ENCODE data around the gene UBE3A.
"Not testable (repeated sequence)": the region's sequence is repeated elsewhere in the genome, so short reads cannot be mapped to it uniquely, and the experiment has no call there.

UBE3A gene

DNA sequence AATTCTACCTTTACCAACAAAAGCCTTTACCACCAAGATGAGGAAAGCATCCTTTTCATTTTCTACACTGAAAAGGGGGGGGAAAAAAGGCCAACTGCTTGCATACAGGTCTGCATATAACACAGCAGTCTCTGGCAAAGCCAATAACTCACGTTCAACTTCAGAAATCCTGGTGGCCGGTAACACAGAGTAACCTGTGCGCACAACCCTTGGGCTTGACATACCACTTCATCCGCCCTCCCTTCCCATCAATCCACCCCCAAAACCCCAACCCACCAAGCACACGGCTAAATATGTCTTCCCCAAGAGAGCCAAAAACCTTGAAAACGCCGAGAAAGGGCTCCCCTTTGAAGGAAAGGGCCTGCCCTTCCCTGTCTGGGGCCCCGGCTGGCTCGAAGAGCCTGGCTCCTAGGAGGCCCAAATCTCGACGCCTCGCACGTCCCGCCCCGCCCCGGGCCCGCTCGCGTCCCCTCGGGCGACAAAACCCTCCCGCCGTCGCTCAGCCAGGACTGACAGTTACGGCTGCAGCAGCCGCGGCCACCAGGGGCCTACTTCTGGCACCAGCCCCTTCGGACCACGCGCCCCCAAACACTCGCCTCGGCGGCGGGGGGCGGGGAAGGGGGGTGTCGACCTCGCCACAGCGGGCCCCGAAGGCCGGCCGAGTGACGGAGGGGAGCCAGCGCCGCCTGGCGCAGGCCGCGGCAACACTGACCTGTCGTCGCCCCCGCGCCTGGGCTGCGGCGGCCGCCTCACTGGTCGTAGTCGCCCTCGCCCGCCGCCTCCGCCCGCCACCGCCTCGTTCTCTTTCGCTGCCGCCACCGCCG lies 835 bp downstream of the UBE3A start:
- DNase-seq = peak; percentile 7 to 86 (median 85)

DNA sequence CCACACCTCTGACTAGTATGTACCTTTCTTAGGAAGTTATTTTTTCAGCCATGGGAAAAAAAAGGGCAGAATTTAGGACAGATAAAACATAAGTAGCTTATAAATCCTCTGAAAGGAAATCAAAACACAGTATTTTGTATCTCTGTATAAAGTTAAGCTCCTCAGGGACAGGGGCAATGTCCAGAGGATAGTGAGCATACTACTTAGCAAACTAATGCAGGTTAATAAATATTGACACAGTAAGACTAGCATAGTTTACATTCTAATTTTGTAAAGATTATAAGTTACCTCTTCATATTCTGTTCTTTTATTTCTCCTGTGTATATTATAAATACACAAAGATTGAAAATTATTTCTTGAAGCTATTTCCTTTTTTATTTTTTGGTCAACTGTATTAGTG lies 2.1 kb downstream of the UBE3A start:
- DNase-seq = no peak

DNA sequence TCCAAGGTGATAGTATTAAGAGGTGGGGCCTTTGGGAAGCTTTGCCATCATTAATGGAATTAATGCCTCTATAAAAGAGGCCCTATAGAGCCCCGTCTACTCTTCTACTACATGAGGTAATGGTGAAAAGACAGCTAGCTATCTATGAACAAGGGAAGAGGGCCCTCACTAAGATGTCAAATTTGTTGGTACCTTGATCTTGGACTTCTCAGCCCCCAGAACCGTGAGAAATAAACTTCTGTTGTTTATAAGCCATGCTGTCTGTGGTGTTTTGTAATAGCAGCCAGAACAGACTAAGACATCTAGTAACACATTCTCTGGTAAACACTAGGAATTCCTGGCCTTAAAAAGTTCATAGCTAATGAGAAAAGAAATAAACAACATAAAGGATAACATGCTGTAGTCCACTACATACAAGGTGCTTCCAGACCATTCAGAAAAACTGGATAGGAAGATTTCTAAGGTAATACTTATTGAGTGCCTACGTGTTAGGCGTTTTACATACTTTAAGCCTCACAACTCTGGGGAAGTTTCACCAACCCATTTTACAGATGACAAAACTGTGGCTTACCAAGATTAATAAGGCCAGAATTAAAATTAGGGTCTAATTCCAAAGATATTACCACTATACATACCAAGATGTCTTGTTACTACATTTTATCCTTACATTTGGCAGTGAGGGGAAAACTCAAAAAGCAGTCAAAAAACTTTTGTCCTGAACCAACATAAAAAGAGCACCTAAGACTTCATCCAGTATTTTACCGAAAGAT lies 3.2 kb downstream of the UBE3A start:
- DNase-seq = no peak

DNA sequence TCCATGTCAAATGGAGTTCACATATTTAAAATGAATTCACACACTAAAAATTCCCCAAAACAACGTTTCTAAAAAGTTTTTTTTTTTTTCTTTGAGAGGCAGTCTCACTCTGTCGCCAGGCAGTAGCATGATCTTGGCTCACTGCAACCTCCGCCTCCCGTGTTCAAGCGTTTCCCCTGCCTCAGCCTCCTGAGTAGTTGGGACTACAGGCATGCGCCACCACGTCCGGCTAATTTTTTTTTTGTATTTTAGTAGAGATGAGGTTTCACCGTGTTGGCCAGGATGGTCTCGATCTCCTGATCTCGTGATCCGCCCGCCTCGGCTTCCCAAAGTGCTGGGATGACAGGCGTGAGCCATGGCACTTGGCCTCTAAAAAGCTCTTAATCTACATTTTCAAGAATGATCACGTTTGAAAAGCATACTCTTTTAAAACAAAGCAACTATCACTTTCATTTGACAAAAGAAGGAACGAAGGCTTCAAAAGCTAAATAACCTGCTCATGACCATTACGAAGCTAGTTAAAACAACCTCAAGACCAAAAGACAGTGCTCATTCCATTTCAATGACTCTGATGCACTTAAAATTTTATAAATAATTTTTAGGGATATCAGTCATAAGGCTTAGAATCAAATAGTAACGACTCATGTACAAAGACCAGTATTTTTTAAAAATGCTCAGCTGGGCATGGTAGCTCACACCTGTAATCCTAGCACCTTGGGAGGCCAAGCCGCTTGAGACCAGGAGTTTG lies 5.5 kb downstream of the UBE3A start:
- no peak for DNase-seq

DNA sequence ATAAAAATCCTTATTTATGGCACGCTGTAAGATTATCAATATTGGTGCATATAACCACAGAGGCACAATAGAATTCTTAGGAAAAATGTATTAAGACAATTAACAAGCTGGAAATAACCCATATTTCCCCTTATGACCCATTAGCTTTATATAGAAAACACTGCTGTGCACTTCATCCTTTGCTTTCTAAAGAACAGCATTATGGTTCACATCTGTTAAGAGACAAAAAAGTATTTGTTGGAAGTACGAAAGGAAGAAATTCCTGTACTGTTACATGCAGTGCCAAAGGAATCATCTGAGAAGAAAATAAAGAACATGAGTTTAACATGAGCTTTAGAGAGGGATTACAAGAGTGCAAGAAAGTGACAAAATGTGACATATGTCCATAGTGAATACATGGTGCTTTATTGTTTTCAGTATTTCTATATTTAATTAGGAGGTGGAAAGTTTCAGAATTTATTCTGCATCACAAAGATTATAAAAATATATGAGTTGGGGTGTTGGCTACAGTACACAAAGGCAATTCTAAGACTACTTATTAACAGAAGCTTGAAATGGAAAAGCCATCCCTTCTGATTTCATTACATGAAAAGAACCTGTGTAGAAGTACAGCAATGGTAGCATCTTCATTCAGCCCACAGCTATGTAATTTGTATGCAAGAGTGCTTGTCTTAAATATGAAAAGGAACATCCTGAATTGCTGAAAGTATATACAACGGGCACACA lies 6.8 kb downstream of the UBE3A start:
- no peak for DNase-seq

DNA sequence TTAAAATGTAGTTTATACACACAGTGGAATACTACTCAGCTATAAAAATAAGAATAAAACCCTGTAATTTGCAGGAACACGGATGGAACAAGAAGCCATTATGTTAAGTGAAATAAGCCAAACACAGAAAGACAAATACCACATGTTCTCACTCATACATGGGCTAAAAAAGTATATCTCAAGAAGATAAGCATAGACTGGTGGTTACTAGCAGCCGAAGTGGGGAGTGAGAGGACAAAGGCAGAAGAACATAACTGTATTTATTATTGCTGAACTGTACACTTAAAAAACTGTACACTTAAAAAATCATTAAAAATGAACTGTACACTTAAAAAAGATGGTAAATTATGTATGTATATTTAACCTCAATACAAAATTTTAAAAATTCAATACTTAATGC lies 11.0 kb downstream of the UBE3A start:
- DNase-seq = no peak

DNA sequence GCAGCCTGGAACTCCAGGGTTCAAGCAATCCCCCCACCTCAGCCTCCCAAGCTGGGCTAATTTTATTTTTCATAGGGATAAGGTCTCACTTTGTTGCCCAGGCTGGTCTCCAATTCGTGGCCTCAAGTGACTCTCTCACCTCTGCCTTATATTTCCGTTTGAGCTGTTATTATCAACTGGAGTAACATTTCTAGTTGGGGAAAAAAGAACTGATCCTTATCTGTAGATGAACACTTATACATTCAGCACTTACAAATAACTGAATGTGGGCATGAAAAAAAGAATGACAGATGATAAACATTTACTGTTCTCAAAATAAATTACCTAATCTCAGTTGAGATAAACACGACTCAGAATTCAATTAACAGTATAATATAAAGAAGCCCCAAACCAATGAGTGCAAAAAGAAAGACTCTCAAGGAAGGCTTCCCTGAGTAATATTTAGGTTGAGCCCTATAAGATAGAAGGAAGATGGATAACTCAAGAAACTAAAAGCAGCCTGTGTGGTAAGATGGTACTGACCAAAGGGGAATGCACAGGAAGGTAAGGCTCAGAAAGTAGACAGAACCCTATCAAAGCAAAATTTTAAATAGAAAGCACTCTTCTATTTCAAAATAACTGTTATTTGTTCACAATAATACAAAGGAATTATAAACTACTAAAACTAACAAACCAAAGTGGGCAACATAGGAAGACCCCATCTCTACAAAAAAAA lies 11.8 kb downstream of the UBE3A start:
- DNase-seq = no peak

DNA sequence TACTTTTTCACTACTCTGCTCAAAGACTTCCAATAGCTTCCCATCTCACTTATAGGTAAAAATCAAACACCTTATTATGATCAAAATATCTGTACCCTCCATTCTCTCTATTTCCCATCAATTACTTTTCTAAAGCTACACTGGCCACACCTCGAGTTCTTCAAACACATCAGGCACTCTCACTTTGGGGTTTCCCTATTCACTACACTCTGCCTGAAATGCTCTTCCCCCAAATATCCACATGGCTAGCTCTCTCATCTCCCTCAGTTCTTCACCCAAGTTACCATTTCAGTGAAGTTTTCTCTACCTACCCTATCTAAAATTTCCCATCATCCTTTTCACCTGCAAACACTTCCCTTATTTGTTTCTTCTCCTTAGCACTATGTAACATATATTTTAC lies 14.8 kb downstream of the UBE3A start:
- DNase-seq = no peak

DNA sequence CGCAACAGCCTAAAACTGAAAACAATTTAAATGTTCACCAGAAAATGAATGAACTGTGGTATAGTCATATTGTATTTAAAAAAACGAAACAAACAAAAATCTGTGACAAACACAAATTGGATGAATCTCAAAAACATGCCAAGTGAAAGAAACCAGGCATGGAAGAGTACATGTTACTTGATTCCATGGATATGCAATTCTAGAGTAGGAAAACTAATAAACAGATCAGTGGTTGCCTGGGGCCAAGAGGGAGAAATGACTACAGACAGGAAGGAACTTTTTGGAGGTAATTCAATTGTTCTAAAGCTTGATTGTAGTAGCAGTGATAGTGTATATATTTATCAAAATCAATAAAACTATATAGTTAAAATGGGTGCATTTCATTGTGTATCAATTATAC lies 16.8 kb downstream of the UBE3A start:
- DNase-seq = no peak

DNA sequence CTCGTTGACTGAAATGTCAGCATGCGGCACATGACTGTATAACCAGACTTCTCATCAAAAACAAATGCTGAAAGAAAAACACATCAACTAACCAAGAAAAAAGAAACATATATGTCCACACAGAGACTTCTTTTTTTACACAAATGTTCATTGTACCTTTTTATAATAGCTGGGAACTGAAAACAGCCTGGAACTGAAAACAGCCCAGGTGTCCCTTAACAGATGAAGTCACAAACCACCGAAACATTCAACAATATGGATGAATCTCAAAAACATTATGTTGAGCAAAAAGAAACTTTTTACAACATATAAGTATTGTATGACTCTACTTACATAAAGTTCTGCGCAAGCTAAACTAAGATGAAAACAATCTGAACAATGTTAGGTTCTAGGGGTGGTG lies 20.6 kb downstream of the UBE3A start:
- DNase-seq = no peak

DNA sequence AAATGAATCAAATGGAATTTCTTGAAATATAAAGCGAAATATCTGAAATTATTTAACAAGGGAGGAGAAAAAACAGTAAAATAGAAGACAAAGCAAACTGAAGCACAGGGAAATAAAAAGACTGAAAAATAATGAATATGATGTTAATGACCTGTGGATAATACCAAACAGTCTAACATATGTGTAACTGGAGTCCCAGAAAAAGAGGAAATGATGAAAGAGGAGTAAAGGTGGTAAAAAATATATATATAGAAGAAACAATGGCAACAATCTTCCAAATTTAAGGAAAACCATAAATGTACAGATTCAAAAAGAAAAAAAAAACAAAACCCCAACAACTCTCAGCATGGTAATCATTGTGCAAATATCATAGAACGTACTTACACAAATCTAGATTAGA lies 21.2 kb downstream of the UBE3A start:
- DNase-seq = no peak

DNA sequence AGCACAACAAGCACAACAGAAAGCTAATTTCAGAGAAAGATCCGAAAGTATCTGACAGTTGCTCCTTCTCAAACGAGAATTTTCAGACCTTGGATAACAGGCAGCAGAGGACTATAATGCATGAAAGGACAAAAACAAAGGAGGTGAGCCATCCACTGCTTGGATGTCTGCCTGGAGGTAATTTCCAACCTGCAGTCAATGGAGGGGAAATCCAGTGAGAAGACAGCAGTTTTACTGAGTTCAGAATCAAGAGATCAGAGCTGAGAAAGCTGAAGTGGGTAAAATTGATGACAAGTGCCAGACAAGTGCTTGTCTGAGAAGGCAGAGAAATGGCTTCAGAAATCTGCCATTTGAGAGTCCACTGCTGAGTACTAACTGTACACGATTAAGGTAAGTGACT lies 22.1 kb downstream of the UBE3A start:
- DNase-seq = peak in 2 of 3 experiments; percentile 7 to 78

DNA sequence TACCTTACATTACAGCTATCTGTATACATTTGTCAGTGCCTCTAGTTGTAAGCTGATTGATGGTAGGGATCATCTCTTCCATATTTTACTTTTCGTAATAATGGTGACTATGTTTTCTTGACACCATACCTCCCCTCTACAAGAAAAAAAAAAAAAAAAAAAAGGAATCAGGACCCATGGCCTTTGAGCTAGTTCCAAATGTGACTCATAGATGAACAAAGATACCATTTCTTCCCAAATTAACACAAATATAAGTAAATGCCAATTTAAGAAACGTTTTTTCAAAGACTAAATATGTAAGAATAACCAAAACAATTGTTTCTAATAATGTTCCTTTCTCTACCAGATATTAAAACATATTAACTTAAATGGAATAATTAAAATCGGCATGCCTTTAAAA lies 23.1 kb downstream of the UBE3A start:
- no peak for DNase-seq

DNA sequence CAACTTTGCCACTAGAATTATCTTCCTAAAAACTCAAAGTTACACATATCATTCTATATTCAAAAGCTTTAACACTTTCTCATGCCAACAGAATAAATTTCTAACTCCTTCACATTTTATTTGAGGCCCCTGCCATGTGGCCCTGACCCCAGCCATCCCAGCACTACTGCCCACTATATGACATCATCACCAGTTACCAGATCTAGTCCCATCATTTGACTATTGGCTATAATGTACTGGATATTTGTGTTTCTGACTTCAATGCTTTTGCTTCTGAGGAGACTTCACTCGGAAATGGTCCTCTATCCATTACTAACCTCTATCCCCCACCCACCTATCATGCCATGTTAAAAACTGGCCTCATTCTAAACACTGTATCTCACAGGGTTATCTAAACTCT lies 23.6 kb downstream of the UBE3A start:
- no peak for DNase-seq

DNA sequence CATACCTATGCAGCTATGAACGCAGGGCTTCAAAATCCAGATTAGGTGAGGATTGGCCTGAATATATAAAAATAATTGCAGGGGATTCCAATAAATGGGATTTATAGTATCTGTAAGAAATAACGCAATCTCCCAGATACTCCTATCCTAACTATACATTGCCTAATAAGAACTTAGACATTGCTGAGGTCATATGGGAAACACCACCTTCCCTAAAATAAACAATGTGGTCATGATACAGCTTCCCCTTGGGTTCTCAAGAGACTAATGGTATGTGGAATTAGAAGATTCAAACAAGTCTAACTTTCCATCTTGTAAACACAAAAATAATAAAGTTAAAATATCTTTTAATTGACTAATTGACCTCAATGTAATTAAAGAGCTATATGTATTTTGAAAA lies 28.2 kb downstream of the UBE3A start:
- DNase-seq = no peak

DNA sequence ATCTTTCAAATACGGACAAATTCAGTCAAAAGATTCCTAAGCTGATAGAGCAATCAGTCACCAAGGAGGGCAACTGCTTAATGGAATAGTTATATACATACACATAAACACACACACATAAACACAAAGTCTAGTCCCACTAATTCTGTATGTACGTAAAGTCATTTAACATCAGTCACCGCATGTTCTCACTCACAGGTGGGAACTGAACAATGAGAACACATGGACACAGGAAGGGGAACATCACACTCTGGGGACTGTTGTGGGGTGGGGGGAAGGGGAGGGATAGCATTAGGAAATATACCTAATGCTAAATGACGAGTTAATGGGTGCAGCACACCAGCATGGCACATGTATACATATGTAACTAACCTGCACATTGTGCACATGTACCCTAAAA lies 29.1 kb downstream of the UBE3A start:
- DNase-seq = not testable (repeated sequence)

DNA sequence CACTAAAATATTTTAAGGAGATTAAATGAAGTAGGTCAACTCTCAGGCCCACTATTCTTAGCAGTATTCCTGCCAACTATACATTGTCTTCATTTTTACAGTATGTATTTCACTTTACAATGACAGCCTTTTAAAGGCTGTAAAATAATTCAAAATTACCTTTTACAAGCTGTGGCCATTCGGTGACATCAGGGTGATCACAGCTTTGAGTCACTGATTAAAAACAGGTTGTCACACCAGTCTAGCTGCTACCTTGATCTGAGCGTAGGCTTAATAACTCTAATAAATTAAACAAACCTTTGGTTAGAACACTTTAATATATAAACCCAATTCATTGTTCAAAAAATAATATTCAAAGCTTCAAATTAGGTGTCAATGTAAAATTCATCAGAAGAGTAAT lies 29.9 kb downstream of the UBE3A start:
- no peak for DNase-seq

DNA sequence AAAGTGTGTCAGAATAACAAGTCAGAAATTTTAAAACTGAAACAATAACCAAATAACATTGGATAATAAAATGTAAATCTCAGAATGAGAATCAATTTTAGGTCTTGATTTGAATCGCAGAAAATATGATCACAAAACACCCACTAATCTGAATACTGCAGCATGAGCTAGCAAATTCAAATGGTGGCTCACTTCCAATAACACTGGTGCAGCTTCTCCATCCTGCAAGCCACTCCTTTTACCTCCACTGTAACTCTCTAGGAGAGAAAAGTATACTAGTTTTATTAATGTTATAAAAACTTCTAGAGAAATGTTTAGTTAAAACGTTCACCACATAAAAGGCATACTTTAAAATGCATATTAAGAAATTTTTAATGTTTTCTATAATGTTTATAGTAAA lies 30.4 kb downstream of the UBE3A start:
- DNase-seq = no peak

DNA sequence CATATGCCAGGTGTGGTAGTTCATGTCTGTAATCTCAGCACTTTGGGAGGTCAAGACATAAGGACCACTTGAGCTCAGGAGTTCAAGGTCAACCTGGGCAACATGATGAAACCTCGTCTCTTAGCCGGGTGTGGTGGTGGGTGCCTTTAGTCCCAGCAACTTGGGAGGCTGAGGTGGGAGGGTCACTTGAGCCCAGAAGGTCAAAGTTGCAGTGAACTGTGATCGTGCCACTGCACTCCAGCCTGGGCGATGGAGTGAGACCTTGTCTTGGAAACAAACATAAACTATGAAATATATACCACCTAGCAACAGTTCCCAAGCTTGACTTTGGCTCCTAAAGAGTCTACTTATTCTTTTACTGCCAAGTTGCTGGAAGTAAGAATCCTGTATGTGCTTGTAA lies 30.9 kb downstream of the UBE3A start:
- DNase-seq = no peak

DNA sequence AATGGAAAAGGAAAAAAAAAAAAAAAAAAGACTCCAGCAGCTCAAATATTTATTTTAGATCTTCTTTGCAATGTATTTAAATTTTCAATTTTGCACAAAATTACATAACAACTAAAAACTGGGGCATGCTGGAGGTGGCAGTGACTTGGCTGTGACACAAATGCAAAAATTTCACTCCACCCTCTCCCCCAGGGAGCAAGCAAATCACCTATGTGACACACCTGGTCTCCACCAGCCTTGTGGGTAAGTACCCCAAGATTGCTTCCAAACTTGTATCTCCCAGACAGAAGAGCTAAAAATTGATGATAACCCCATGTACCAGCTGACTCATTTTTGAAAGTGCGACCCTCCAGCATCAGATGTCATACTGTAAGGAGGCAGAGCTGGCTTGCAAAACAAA lies 32.0 kb downstream of the UBE3A start:
- DNase-seq = peak in 1 of 3 experiments; percentile 6

DNA sequence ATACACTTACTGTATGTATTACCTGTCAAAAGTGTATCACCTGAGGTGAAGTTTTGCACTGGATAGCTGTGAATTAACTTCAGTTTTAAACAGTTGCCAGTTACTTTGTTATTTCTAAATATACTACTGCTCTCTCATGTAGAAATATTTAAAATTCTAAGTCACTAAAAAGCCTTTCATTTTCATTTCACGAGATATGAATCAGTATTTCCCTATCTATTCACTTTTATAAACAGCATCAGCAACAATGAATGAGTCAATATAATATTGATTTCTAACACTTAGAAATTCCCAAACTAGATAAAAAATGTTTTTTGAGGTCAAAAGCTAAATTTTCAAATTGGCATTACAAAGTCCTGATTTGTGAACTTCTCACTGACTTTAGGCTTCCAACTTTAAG lies 32.6 kb downstream of the UBE3A start:
- no peak for DNase-seq

DNA sequence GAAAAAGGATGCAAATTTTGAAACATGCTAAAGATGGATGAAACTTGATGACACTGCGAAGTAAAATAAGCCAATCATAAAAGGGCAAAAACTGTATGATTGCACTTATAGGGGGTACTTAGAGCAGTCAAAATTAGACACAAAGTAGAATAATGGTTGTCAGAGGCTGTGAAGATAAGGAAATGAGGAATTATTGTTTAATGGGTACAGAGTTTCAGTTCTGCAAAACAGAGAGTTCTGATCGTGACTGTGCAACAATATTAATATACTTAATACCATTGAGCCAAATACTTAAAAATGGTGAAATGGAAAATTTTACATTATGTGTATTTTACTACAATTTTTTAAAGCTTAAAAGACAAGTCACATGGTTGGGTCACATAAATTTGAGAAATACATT lies 35.1 kb downstream of the UBE3A start:
- DNase-seq = no peak
